ENCODE data around the gene DCDC2C.

GRCh38 chr2:3738454-3738853 lies 35.1 kb downstream of the DCDC2C start:
- TF ChIP-seq POLR2AphosphoS5 (IDR thresholded peaks at IDR 0.05) (no peak), REST (IDR thresholded peaks at IDR 0.05; ENCODE audit: borderline replicate concordance) (no peak), CTCF (IDR thresholded peaks at IDR 0.05; ENCODE audit: poor library complexity, severe bottlenecking) (no peak), TAF1 (IDR thresholded peaks at IDR 0.05; ENCODE audit: low read depth) (no peak)
